ENCODE data around the gene AK1. TPM values are rescaled to one million over a fixed set of nuclear protein-coding genes. Genes with fewer than 3 reads are reported as not detected.
A peak's percentile ranks its signal among the peaks of the same experiment; 100 is the strongest.

The AK1 gene, protein sequence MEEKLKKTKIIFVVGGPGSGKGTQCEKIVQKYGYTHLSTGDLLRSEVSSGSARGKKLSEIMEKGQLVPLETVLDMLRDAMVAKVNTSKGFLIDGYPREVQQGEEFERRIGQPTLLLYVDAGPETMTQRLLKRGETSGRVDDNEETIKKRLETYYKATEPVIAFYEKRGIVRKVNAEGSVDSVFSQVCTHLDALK
- polyA plus RNA-seq (2012; ENCODE audit: insufficient read depth, insufficient read length, low read depth): 236 TPM

DNA sequence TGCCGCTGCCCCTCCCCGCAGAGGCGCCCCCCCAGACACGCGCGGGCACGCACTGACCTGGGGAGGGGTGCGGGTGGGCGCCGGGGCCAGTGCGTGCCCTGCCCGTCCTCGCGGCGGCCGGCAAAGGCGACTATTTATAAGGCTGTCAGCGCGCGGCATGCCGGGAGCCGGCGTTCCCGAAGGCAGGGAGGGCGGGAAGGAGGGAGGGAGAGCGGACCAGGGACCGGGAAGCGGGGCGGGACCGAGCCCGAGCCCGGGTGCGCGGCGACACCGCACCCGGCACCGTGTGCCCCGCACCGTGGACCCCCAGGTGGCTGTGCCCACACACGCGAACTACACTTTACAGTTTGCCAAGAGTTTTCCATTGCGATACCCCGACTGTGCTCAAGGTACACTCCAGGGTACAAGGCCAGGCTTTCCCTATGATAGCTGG is at the start of gene AK1:
Gene AK1 (minus strand): TSS at position 110 of the 433 bp plus-strand sequence. CDS start 3,058 bp downstream, outside the sequence.
- H3K9me3 ChIP-seq: no peaks in the 10 kb centered on the region
- TF ChIP-seq, protein P1, sequence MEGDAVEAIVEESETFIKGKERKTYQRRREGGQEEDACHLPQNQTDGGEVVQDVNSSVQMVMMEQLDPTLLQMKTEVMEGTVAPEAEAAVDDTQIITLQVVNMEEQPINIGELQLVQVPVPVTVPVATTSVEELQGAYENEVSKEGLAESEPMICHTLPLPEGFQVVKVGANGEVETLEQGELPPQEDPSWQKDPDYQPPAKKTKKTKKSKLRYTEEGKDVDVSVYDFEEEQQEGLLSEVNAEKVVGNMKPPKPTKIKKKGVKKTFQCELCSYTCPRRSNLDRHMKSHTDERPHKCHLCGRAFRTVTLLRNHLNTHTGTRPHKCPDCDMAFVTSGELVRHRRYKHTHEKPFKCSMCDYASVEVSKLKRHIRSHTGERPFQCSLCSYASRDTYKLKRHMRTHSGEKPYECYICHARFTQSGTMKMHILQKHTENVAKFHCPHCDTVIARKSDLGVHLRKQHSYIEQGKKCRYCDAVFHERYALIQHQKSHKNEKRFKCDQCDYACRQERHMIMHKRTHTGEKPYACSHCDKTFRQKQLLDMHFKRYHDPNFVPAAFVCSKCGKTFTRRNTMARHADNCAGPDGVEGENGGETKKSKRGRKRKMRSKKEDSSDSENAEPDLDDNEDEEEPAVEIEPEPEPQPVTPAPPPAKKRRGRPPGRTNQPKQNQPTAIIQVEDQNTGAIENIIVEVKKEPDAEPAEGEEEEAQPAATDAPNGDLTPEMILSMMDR (IDR thresholded peaks at IDR 0.05; ENCODE audit: low read depth, low read length): no peak
- peak; percentile 83 for DNase-seq

DNA sequence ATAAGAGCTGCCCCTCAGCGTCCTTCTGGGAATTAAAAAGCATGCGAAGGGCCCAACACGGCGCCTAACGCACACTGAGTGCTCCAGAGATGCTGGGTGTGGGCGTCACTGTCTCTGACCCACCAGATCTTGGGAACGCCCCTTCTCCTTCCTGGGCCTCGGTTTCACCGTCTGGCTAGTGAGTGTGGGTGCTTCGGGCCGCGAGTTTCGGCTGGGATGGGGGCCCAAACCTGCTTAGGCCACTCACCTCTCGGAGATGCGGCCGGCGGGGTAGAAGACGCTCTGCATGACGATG is 49.4 kb upstream of the AK1 start:
- Histone ChIP-seq H3K4me3 (ENCODE audit: low read depth, low read length) (no peak overlapping the region), H3K27me3 (peaks cover 4% of the 10 kb centered on the region; the same call in 1 of the 2 replicates), H3K36me3 (no peaks in the 10 kb centered on the region), H3K4me1 (peaks cover 9% of the 10 kb centered on the region), H3K9me3 (no peaks in the 10 kb centered on the region)
- DNase-seq: no peak
- TF ChIP-seq, protein P1 (IDR thresholded peaks at IDR 0.05; ENCODE audit: low read depth, low read length): no peak

More for the DNA sequence above, at the start of gene AK1:
- H3K4me1 ChIP-seq: peaks cover 4% of the 10 kb centered on the region
- peaks cover 1% of the 10 kb centered on the region; the same call in 1 of the 2 replicates for H3K36me3 ChIP-seq
- H3K27me3 ChIP-seq: no peaks in the 10 kb centered on the region
- peak within 1 kb of the TSS; percentile 74 for H3K4me3 ChIP-seq (ENCODE audit: low read depth, low read length)

- no peak for DNase-seq
- Histone ChIP-seq H3K9me3 (no peaks in the 10 kb centered on the region), H3K4me3 (ENCODE audit: low read depth, low read length) (no peak overlapping the region), H3K27me3 (peaks cover 4% of the 10 kb centered on the region; the same call in 1 of the 2 replicates), H3K4me1 (peaks cover 4% of the 10 kb centered on the region; the same call in 1 of the 2 replicates), H3K36me3 (no peaks in the 10 kb centered on the region)
- TF ChIP-seq, protein P1 (IDR thresholded peaks at IDR 0.05; ENCODE audit: low read depth, low read length): no peak
Measured at GRCh38 chr9:127925959-127926905, 48.8 kb upstream of the AK1 start.

DNA sequence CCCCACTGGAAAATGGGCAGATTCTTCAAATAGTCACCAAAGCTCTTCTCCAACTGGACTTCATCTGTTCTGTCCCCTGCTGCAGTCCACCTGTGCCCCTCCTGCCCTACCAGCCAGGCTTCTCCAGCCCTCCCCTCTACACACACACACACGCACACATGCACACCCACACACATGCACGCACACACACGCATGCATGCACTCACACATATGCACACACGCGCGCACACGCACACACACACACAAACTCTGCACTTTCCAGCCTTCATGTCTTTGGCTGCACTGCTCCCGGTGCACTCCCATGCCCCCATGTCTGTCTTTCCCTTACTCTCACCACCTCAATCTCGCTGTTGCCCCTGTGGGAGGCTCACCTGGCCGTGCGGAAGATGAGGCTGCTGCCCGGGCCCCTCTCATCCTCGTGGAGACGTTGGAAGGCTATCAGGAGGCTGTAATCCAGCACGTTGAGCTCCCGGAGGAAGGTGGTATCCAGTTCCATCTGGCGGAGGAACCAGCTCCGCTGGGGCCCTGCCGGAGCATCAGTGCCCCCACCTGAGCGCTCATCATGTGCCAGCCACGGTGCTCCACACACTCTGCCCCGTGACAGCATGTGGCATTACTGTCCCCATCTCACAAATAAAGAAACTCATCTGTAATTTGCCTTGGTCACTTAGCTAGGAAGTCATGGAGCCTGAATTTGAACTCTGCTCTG is 47.4 kb upstream of the AK1 start:
- H3K4me1 ChIP-seq: 0 out of 2 replicates have a peak, but pooled peaks cover 4% of the 10 kb centered on the region
- no peaks in the 10 kb centered on the region for H3K36me3 ChIP-seq
- TF ChIP-seq, protein P1 (IDR thresholded peaks at IDR 0.05; ENCODE audit: low read depth, low read length): no peak
- DNase-seq: peak; percentile 4
- H3K9me3 ChIP-seq: no peaks in the 10 kb centered on the region
- H3K4me3 ChIP-seq (ENCODE audit: low read depth, low read length): no peak overlapping the region
- peaks cover 4% of the 10 kb centered on the region; the same call in 1 of the 2 replicates for H3K27me3 ChIP-seq

DNA sequence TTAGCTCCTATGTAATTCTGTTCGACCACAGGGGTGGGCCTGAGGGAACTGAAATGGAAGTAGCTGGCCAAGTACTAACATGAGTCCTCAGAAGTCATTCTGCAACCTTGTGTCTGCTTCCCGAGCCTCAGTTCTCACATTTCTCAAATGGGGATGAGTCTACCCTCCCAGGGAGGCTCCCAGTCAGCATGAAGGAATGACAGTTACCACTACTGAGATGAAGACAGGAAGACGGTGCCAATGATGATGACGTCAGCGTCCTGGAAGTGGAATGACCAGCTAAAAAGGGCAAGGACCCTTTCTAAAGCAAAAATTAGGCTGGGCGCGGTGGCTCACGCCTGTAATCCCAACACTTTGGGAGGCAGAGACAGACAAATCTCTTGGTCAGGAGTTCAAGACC is 46.3 kb upstream of the AK1 start:
- TF ChIP-seq, protein P1 (IDR thresholded peaks at IDR 0.05; ENCODE audit: low read depth, low read length): no peak
- peaks cover 7% of the 10 kb centered on the region for H3K4me1 ChIP-seq
- DNase-seq: peak; percentile 2

More for the DNA sequence above, 46.3 kb upstream of the AK1 start:
- Histone ChIP-seq H3K36me3 (no peaks in the 10 kb centered on the region), H3K27me3 (peaks cover 4% of the 10 kb centered on the region; the same call in 1 of the 2 replicates), H3K4me3 (ENCODE audit: low read depth, low read length) (no peak overlapping the region), H3K9me3 (no peaks in the 10 kb centered on the region)
